ENCODE data around the gene CIAO3. TPM values are rescaled to one million over a fixed set of nuclear protein-coding genes. Genes with fewer than 3 reads are reported as not detected.
"Not testable (repeated sequence)": the region's sequence is repeated elsewhere in the genome, so short reads cannot be mapped to it uniquely, and the experiment has no call there.

Gene CIAO3
- total RNA-seq, 1 donor from 2014 or later, result 34.5 TPM

- no peak overlapping the region for H3K4me3 ChIP-seq (ENCODE audit: low read depth, low read length)
- H3K36me3 ChIP-seq (ENCODE audit: control insufficient read depth, insufficient read depth, low read length), result no peaks in the 10 kb centered on the region
- DNase-seq (ENCODE audit: low read depth), result no peak
- no peaks in the 10 kb centered on the region for H3K27me3 ChIP-seq (ENCODE audit: control insufficient read depth, insufficient read depth, low read length)
- no peak for TF ChIP-seq CTCF (IDR thresholded peaks at IDR 0.05; ENCODE audit: insufficient read depth, low read length, poor library complexity, severe bottlenecking)
Measured at GRCh38 chr16:760065-760464, 19.3 kb upstream of the CIAO3 start.

- no peak for TF ChIP-seq CTCF (IDR thresholded peaks at IDR 0.05; ENCODE audit: insufficient read depth, low read length, poor library complexity, severe bottlenecking)
- H3K36me3 ChIP-seq (ENCODE audit: control insufficient read depth, insufficient read depth, low read length), result no peaks in the 10 kb centered on the region
- no peak for DNase-seq (ENCODE audit: low read depth)
- no peak overlapping the region for H3K4me3 ChIP-seq (ENCODE audit: low read depth, low read length)
- no peaks in the 10 kb centered on the region for H3K27me3 ChIP-seq (ENCODE audit: control insufficient read depth, insufficient read depth, low read length)
Measured at GRCh38 chr16:759110-759910, 18.5 kb upstream of the CIAO3 start.

GRCh38 chr16:756428-756827 is 15.6 kb upstream of the CIAO3 start:
- no peaks in the 10 kb centered on the region for H3K36me3 ChIP-seq (ENCODE audit: control insufficient read depth, insufficient read depth, low read length)
- DNase-seq (ENCODE audit: low read depth), result no peak
- TF ChIP-seq CTCF (IDR thresholded peaks at IDR 0.05; ENCODE audit: insufficient read depth, low read length, poor library complexity, severe bottlenecking), result no peak
- no peak overlapping the region for H3K4me3 ChIP-seq (ENCODE audit: low read depth, low read length)
- no peaks in the 10 kb centered on the region for H3K27me3 ChIP-seq (ENCODE audit: control insufficient read depth, insufficient read depth, low read length)

- H3K27me3 ChIP-seq (ENCODE audit: control insufficient read depth, insufficient read depth, low read length), result no peaks in the 10 kb centered on the region
- H3K4me3 ChIP-seq (ENCODE audit: low read depth, low read length), result no peak overlapping the region
- no peaks in the 10 kb centered on the region for H3K36me3 ChIP-seq (ENCODE audit: control insufficient read depth, insufficient read depth, low read length)
- DNase-seq (ENCODE audit: low read depth), result no peak
- TF ChIP-seq CTCF (IDR thresholded peaks at IDR 0.05; ENCODE audit: insufficient read depth, low read length, poor library complexity, severe bottlenecking), result no peak
Measured at GRCh38 chr16:754656-755055, 13.9 kb upstream of the CIAO3 start.

- H3K4me3 ChIP-seq (ENCODE audit: low read depth, low read length); DNase-seq (ENCODE audit: low read depth); H3K36me3 ChIP-seq (ENCODE audit: control insufficient read depth, insufficient read depth, low read length); H3K27me3 ChIP-seq (ENCODE audit: control insufficient read depth, insufficient read depth, low read length): not testable (repeated sequence)
Measured at GRCh38 chr16:754121-754607, 13.4 kb upstream of the CIAO3 start.

- TF ChIP-seq CTCF (IDR thresholded peaks at IDR 0.05; ENCODE audit: insufficient read depth, low read length, poor library complexity, severe bottlenecking), result no peak
Measured at GRCh38 chr16:752007-752312, 11.2 kb upstream of the CIAO3 start.

More at GRCh38 chr16:752007-752312, 11.2 kb upstream of the CIAO3 start:
- Histone ChIP-seq H3K36me3 (ENCODE audit: control insufficient read depth, insufficient read depth, low read length) (no peaks in the 10 kb centered on the region), H3K4me3 (ENCODE audit: low read depth, low read length) (no peak overlapping the region), H3K27me3 (ENCODE audit: control insufficient read depth, insufficient read depth, low read length) (no peaks in the 10 kb centered on the region)
- DNase-seq (ENCODE audit: low read depth), result no peak
